A172 (cell line): ENCODE results near the gene SELP. TPM values are rescaled to one million over a fixed set of nuclear protein-coding genes. Genes with fewer than 3 reads are reported as not detected.
A peak's percentile ranks its signal among the peaks of the same experiment; 100 is the strongest.

Source experiments
- DNase-seq: peaks from one replicate; pipeline ENCODE4 v3.0.0-alpha.2; 2015; ENCODE audit warnings: low spot score
- total RNA-seq: library from RNA; depleted of rRNA; stranded (reverse); fragments of >200 nt; shearing (Covaris generic); gene quantifications from 2 replicates; pipeline ENCODE4 v1.2.3, GENCODE V29; 2014

Gene SELP
- total RNA-seq, 1 experiment from 2014 or later = not detected

DNA sequence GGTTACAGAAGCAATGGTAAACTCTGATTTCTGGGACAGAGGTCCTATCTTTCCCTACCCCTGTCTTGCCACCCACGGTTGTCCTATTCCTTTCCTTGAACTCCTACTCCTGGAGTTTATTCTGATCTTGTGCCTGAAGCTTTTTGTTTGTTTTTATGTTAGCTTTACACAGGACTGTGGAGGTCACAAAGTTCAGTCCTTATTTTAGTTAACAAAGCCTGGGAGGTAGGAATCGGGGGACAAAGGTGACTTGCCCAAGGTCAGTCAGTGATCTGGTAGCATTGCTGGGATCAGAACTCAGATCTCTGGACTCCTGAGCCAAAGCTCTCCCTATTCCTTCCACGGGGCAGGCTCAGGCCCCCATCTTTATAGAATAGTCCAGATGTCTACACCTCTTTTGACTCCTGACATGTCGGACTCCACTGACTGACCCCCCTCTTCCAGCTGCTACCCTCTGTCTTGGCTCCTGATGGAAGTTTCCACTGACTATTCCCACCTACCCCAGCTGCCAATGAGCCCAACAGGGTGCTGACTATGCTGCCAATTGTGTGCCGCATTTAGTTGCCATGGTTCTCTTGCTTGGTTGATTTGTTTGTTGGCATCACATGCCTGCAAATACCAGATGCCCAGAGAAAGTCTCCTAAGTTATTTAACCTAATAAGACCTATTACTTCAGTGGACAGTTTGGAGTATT is 53.5 kb downstream of the SELP start:
- no peak for DNase-seq

DNA sequence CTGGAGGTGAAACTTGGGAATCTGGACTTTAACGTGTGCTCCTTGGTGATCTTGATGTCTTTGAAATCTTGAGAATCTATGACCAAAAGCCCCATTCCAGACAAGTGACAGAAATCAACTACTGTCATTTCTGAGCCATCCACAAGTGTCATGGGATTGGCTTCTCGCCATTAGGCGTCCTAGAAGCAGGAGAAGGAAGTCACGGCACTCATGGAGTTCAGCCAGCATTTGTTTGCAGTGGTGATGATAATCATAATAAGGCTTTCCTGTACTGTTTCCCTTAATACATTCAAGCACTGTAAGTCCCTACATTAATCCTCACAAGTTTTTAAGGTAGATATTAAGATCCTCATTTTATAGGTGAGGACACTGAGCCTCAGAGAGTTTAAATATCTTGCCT is 55.6 kb downstream of the SELP start:
- no peak for DNase-seq

DNA sequence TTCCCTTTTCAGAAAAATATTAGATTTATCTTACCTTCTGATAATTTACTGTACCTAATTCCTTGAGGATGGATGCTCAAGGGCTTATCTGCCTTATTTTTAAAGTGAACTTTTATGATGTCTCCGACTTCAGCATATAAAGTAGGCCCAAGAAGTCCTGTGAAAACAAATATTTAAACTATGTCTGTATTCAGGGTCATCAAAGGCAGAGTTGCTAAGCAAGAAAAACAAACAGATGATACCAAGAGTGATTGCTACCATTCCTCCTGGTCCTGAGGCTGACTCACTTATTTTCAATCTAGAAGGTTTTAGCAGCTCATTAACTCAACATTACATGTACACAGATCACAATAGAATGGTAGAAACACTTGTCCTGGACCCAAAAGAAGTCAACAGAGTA is 57.7 kb downstream of the SELP start:
- no peak for DNase-seq

DNA sequence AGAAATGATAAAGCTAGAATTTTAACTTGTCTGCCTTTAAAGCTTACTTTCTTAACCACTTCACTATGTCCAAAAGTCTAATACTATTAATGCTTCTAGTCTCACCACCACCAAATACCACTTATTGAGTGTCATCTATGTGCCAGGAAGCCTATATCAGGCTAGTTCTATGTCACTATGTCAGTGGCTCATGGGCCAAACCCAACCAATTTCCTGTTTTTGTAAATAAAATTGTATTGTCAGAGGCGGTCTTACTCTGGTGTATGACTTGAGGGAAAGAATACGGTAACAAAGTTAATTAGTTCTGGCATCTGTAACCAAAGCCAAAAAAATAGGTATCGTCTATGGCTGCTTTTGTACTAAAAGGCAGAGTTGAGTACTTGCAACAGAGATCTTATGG is 58.5 kb downstream of the SELP start:
- no peak for DNase-seq

DNA sequence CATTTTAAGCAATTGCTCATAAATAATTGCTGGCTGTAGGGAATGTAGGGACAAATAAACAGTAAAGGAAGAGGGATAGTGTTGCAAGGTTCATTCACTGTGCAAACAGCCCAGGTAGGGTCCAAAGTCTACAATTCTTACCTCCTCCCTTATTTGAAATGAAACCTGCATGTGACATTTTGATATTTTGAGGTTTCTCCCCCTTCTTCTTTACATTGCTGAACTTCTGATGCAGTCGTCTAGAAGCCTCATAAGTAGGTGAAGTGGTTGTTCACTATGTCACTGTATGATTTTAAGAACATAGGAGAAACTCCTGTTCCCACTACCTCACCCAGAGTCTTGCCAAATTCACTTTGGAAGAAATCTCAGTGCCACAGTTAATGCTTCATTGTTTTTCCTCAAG is 59.8 kb downstream of the SELP start:
- no peak for DNase-seq

DNA sequence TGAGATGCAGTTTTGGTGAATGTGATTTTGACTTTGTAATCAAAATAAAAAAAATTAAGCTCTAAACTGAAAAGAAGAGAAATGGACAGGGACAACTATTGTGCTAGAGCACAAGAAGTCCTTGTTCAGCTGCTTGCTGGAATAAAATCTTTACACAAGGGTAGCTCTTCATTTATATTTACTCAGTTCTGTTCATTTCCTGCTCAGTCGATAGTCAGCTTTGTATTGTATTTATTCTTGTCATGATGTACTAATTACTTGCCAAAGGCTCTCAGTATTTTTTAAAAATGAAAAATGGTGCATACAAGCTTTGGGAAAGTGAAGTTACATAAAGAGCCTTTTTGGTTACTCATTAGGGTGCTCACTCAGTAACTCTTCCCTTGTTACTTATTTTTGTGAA is 61.4 kb downstream of the SELP start:
- DNase-seq = no peak

DNA sequence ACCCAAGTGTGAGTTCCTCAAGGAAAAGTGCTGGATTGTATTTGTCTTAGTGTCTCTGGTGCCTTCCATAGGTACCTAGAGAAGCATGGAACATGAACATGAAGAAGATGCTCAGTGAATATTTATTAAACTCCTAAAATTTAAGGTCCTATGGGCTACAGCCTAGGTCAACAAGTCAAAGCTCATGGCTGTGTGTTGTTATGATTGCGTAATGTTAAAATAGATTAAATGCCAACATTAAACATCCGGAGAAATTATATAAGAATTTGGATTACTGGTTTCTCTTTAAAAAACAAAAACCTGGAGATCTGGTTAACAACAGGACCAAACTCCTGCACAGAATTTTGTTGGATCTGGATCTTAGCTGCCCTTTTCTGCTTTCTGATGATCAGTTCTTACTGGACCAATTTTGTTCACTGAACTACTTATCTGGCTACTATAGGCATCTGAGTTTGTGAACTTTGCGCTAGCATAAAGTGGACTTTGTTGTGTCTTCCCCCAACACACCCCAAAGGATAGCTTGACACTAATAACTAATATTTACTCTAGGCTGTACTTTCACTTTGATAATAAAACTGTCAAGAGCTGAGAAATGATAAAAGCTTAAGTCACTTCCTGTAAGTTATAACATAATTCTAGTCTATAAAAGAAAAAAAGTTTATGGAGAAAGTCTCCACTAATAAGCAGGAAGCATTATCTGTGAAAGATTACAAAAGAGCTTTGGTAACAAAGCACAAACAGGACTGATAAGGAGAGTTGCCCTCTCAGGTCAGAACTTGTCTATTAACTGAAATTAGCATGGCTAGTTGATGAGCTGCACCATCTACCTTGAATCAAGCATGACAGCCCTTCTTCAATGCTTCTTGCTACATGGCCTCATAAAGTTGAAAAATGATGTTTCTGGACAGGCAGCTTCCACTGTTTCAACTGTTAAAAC is 64.3 kb downstream of the SELP start:
- DNase-seq = peak; percentile 15

DNA sequence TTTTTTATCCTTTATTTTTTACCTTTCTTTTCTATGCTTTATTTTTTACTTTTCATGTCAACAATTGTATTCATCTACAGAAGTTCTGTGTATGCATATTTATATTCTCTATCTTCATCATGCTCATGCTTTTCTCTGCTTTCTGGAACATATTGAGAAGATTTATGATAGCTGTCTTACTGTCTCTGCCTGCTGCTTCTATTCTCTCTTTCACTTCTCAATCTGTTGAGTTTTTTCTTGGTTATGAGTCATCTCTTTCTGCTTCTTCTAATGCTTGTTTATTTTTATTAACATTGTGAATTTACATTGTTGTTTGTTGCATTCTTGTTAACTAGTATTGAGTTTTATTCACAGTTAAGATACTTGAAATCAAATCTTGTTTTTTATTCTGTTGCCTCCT is 66.3 kb downstream of the SELP start:
- no peak for DNase-seq

DNA sequence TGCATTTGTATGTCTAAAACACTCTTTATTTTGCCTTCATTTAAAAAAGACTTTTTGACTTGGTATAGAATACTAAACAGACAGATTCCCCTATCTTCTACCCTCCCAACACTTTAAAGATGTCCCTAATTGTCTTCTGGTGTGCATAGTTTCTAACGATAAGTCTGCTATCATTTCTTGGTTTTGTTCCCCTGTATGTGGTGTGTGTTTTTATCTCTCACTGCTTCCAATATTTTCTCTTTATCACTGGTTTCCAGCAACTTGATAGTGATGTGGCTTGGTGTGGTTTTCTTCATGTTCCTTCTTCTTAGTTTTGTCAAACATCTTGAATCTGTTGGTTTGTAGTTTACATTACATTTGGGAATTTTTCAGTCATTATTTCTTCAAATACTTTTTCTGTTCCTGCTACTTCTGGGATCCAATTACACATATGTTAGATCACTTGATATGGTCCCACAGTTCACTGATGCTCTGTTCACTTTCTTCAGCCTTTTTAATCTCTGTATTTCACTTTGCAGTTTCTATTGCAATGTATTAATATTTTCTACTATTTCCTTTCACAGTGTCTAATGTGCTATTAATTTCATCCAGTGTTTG is 66.8 kb downstream of the SELP start:
- no peak for DNase-seq

DNA sequence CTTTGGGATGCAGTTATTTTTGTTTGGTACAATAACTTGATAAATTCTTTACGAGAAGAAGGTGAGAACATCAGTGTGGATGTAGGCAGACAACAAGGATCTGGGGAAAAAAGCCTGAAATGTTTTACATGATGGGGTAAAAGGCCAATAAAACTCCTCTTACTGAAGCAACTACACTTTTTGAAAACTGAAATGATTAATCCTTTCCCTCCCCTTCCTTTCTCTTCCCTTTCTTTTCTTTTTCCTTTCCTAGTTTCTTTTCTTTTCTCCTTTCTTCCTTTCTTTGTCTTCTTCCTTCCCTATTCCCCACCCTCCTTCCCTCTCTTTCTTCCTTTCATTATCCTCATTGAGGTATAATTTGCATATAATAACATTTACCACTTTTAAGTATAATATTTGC is 68.2 kb downstream of the SELP start:
- DNase-seq = no peak

DNA sequence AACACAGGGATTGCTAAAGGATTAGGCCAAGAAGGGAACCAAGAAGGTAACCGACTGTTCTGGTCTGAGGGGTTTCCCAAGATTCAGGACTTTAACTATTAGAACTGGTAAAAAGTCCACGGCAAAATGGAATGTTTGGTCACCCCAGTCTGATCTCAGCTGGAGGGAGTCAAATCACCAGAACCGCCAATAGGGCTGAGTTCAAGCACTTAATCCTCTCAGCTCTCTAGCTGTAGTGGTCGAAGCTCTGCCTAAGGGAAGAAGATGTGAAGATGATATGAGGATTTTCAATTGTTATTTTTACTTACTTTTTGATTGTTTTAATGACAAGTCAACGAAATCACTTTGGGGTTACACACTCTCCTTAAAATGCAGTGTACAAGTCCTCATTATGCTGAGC is 72.8 kb downstream of the SELP start:
- no peak for DNase-seq

DNA sequence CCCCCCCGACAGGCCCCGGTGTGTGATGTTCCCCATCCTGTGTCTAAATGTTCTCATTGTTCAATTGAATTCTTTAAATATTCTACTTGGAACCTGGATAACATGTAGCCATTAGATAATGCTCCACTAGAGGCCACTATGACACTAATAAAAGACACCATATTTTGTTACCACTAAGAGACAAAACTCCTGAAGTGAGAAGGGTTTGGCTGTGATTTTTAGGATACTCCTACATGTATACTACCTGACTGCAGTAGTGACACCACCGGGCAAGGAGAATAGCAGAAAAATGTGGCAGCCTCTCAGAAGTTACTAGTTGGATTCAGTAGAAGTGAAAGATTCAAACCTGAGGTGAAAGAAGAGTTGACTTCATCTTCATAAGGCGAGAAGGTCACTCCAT is 79.6 kb downstream of the SELP start:
- DNase-seq = peak; percentile 67

DNA sequence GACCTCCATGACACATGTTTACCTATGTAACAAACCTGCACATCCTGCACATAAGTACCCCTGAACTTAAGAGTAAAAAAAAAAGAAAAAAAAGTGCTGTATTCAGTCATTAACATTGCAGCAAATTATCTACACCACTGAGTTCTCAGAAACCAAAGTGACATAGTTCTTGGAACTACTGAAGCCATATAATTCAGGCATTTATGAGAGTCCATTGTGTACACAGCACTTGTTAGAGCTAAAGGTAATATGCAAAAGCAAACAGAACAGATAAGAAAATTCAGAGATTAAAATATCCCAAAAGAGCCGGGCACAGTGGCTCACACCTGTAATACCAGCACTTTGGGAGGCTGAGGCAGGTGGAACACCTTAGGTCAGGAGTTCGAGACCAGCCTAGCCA is 81.6 kb downstream of the SELP start:
- no peak for DNase-seq

DNA sequence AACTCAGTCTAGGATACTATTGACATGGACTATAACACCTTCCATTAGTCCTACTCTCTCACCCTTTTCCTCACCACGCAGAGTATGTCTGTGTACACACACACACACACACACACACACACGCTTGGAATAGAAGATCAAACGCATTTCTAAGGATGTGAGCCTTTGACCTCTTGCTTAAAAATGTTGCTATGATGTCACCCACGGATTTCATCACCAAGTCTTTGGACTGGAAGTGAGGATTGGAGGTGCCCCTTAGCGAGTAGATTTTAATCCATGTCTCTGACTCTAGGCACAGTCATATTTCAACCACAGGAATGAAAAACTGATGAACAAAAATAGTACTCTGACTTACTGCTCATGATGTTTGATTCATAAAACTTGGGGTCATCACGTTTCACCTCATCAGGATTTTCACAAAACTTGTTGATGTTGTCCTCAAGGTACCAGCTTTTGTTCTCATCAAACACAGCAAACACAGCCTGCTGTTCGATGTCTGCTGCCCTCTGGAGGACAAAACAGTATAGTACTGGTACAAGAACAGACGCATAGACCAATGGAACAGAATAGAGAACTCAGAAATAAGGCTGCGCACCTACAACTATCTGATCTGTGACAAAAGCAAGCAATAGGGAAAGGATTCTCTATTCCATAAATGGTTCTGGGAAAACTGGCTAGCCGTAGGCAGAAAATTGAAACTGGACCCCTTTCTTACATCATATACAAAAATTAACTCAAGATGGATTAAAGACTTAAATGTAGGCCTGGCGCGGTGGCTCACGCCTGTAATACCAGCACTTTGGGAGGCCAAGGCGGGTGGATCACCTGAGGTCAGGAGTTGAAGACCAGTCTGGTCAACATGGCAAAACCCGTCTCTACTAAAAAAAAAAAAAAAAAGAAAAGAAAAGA is 83.6 kb downstream of the SELP start:
- DNase-seq = peak; percentile 73

DNA sequence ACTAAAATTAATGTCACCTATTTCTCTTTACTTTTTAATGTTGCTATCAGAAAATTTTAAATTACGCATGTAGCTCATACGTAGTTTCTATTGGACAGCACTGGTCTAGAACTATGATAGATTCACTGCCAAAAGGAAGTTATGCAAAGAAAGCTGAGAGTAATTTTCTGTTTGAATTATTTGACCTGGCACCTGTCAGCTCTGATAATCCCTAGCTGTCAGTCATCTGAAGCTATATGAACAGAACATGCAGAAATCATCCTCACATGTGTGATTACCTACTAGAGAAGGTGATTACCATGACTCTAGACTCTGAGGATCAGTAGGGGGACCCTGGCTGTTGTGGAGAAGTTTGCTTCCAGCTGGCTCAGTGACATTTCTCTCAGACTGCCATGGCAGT is 84.5 kb downstream of the SELP start:
- DNase-seq = no peak

DNA sequence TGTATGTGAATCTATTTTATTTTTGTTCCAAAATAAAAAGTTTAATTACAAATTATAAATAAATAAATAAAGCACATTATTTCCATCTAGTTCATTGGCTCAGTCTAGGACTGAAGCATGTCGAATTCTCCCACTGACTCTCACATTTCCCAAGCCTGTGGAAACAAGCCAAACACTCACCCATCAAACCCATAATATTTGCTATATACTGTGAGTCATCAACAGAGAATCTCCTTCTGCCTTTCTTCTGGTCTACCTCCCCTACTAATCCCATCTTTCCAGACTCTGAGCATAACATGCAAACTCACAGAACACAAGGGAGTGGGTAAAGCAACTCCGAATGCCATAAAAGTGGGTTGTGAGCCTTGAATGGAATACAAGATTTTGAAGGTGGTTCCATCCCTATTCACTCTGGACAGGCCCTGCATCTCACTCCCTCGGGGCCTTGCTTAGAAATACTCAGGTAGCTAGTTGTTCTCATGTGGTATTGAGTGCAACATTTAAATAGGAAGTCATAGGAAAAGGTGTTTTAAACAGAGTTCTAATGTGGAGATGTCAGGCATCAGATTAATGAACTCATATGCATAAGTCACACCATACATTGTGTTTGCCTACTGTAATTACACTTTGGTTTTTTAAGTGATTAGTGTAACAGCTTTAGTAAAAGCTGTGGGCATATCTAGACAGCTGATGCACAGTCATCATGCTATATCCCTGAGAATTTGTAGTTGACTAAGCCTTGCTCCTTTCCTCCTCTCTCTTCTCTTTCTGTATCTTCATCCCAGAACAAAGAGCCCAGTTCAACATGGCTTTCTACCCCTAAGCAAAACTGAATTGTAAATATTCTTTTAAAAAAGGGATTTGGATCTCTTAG is 90.7 kb downstream of the SELP start:
- peak; percentile 90 for DNase-seq
